ENCODE measurements around the gene DNASE1L1.

Gene DNASE1L1

DNA sequence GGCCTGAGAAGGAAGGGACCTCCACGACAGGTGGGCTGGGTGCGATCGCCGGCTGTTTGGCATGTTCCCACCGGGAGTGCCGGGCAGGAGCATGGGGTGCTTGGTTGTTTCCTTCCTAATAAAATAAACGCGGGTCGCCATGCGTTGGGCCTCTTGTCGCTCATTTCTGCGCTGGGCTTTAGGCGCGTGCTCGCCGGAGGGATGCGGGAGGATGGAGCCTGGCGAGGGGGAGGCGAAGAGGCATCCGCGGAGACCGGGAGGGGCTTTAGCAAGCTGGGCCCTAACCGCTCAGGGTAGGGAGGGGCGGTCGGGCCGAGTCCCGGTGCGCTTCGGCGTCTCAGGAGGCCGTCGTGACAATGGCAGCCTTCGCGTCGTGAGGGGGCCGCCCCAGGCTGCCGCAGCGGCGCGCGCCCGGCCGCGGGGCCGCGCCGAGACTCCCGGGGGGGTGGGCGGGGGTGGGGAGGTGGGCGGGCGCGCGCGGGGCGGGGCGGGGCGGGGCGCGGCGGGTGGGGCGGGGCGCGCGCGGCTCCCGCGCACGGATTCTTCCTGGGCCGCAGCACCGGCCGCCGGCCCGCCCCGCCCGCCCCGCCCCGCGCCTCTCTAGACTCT lies 27.4 kb upstream of the DNASE1L1 start:
- peak overlapping the region; percentile 50 for H3K4me3 ChIP-seq (replicated peaks; ENCODE audit: low read depth, low read length)
- TF ChIP-seq CTCF (IDR thresholded peaks at IDR 0.05; ENCODE audit: low read depth, low read length, missing control alignments) = no peak
- DNase-seq (ENCODE audit: extremely low read depth, low read depth) = no peak

GRCh38 chrX:154435171-154435733 lies 26.2 kb upstream of the DNASE1L1 start:
- no peak overlapping the region for H3K4me3 ChIP-seq (replicated peaks; ENCODE audit: low read depth, low read length)
- no peak for TF ChIP-seq CTCF (IDR thresholded peaks at IDR 0.05; ENCODE audit: low read depth, low read length, missing control alignments)
- no peak for DNase-seq (ENCODE audit: extremely low read depth, low read depth)

- H3K4me3 ChIP-seq (replicated peaks; ENCODE audit: low read depth, low read length) = no peak overlapping the region
- no peak for DNase-seq (ENCODE audit: extremely low read depth, low read depth)
- TF ChIP-seq CTCF (IDR thresholded peaks at IDR 0.05; ENCODE audit: low read depth, low read length, missing control alignments) = no peak
These were observed 25.5 kb upstream of the DNASE1L1 start for GRCh38 chrX:154434394-154435168.

DNA sequence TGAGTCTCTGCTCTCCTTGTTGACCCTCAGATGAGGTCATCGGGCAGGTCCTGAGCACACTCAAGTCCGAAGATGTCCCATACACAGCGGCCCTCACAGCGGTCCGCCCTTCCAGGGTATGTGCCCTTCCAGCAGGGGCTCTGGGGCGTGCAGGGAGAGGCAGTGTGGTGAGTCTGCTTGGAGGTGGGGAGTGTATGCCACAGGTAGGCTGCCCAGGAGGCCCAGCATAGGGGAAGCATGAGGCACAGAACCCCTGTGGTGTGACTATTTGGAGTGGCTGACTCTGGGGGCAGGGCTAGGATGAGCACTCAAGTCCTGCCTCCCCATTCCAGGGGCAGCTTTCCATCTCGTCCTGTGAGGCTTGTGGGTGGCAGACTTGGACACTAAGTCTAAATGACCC lies 24.6 kb upstream of the DNASE1L1 start:
- no peak for DNase-seq (ENCODE audit: extremely low read depth, low read depth)
- no peak for TF ChIP-seq CTCF (IDR thresholded peaks at IDR 0.05; ENCODE audit: low read depth, low read length, missing control alignments)
- H3K4me3 ChIP-seq (replicated peaks; ENCODE audit: low read depth, low read length) = no peak overlapping the region

- no peak overlapping the region for H3K4me3 ChIP-seq (replicated peaks; ENCODE audit: low read depth, low read length)
- no peak for TF ChIP-seq CTCF (IDR thresholded peaks at IDR 0.05; ENCODE audit: low read depth, low read length, missing control alignments)
- DNase-seq (ENCODE audit: extremely low read depth, low read depth) = no peak
These were observed 23.2 kb upstream of the DNASE1L1 start for GRCh38 chrX:154432210-154432609.

GRCh38 chrX:154431341-154431740 lies 22.3 kb upstream of the DNASE1L1 start:
- no peak for DNase-seq (ENCODE audit: extremely low read depth, low read depth)
- TF ChIP-seq CTCF (IDR thresholded peaks at IDR 0.05; ENCODE audit: low read depth, low read length, missing control alignments) = no peak
- H3K4me3 ChIP-seq (replicated peaks; ENCODE audit: low read depth, low read length) = no peak overlapping the region

Data from HFF-Myc (cell line).